Measurements from ENCODE around the gene YPEL3.
"Not testable (repeated sequence)": the region's sequence is repeated elsewhere in the genome, so short reads cannot be mapped to it uniquely, and the experiment has no call there.

Gene YPEL3

DNA sequence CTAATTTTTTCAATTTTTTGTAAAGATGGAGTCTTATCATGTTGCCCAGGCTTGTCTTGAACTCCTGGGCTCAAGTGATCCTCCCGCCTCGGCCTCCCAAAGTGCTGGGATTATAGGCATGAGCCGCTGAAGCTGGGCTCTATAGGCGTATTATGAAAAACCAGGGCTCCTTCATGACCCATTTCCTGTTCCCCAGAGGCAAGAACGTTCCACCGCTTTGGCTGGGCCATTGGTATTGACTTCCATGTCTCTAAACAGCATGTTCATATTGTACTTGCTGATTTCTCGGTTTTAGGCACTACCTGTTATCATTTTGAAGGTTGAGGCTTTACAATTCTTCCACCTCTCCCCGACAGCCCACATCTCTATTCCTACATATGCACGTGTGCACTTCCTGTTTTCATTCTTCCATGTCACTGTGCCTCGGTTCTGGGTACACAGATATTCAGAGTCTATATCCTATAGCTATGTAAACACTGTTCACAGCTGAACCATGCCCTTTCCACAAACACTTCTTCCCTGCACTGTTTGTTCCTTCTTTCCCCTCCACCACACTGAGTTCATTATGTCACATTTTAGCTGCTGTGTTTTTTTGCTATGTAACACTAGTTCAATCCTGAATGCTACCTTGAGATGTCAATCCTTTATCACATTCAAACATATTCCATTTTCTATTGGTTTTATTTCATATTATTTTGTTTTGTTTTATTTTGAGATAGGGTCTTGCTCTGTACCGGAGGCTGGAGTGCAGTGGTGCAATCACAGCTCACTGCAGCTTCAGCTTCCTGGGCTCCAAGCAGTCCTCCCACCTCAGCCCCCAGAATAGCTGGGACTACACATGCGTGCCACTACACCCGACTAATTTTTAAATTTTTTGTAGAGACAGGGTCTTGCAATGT, 43.8 kb upstream of the YPEL3 start:
- no peak for TF ChIP-seq ZFX (IDR thresholded peaks at IDR 0.05)
- TF ChIP-seq, protein P1, sequence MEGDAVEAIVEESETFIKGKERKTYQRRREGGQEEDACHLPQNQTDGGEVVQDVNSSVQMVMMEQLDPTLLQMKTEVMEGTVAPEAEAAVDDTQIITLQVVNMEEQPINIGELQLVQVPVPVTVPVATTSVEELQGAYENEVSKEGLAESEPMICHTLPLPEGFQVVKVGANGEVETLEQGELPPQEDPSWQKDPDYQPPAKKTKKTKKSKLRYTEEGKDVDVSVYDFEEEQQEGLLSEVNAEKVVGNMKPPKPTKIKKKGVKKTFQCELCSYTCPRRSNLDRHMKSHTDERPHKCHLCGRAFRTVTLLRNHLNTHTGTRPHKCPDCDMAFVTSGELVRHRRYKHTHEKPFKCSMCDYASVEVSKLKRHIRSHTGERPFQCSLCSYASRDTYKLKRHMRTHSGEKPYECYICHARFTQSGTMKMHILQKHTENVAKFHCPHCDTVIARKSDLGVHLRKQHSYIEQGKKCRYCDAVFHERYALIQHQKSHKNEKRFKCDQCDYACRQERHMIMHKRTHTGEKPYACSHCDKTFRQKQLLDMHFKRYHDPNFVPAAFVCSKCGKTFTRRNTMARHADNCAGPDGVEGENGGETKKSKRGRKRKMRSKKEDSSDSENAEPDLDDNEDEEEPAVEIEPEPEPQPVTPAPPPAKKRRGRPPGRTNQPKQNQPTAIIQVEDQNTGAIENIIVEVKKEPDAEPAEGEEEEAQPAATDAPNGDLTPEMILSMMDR (conservative IDR thresholded peaks at IDR 0.05), result no peak
- H3K27ac ChIP-seq, result no peak overlapping the region

DNA sequence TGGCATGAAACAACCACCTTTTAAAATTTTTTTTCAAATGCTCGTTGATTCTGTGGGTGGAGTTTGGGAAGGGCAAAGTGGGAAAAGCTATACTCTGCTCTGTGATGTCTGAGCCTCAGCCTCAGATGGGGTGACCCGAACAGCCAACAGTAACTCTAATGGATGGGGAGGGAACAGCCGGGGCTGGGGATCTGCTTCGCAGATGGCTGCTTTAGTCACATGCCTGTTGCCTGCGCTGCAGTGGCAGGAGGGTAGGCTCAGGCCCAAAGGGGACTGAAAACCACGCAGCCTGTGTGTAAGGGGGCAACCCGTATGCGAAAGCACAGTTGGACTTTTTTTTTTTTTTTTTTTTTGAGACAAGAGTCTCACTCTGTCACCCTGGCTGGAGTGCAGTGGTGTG, 41.9 kb upstream of the YPEL3 start:
- no peak overlapping the region for H3K27ac ChIP-seq
- no peak for TF ChIP-seq ZFX (IDR thresholded peaks at IDR 0.05)
- TF ChIP-seq, protein P1 (conservative IDR thresholded peaks at IDR 0.05), result no peak

DNA sequence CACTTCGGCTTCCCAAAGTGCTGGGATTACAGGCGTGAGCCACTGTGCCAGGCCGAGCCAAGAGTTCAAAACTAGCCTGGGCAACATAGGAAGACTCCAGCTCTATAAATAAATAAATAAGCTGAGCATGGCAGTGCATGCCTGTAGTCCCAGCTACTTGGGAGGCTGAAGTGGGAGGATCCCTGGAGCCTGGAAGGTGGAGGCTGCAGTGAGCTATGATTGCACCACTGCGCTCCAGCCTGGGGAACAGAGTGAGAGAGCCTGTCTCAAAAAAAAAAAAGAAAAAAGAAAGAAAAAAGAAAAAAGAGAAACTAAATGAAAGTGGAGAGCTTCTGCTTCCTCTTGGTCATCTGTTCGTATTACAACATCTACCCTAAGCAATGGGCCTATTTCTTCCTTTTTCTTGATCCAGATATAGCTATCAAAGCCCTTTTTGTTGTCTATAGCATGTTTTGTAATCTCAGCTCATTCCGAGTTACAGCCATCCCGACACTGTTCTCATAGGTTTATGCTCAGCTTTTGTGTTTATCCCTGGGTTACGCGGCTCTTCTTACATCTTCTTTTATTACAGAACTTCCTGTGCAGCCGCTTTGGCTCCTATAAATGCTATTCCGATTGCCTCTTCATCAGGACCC, 41.1 kb upstream of the YPEL3 start:
- no peak overlapping the region for H3K27ac ChIP-seq
- TF ChIP-seq ZFX (IDR thresholded peaks at IDR 0.05), result no peak
- TF ChIP-seq, protein P1 (conservative IDR thresholded peaks at IDR 0.05), result no peak

DNA sequence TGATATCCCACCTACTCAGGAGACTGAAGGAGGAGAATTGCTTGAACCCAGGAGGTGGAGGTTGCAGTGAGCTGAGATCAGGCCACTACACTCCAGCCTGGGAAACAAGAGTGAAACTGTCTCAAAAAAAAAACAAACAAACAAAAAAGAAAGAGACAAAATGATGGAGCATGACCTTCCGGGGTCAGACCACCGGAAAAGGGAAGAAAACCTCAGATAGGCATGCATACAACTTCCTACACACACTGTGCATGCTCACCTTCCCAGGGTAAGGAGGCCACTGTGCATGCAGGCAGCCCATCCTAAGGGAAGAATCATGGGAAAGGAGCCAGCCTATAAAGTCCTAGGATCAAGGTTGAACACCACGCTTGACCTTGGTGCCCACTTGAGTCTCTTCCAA, 36.6 kb upstream of the YPEL3 start:
- no peak overlapping the region for H3K27ac ChIP-seq
- TF ChIP-seq, protein P1 (conservative IDR thresholded peaks at IDR 0.05), result no peak
- TF ChIP-seq ZFX (IDR thresholded peaks at IDR 0.05), result no peak

DNA sequence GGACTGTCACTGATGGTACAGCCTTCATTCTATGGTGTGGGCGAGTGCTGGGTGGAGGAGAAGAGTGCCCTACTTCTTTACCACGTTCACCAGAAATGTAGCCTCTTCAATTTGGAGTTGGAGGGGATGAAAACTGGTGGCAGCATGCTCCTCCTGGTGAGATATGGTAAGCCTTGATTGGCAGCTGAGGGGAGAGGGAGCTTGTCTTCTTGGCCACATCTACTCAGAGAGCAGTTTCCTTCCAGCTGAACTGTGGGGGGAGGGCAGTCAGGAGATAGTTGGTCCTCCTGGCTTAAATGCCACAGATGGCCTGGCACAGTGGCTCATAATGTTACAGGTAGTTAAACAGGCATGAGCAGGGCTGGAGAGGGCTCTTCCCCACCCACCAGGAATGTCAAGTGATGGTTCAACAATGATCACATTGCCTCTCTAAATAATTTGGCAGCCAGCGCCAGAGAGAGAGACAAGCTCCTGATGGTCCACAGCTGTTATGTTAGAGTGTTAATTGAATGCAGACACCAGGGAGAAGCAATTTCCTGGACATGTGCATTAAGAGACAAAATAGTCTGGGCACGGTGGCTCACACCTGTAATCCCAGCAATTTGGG, 36.0 kb upstream of the YPEL3 start:
- H3K27ac ChIP-seq, result no peak overlapping the region

DNA sequence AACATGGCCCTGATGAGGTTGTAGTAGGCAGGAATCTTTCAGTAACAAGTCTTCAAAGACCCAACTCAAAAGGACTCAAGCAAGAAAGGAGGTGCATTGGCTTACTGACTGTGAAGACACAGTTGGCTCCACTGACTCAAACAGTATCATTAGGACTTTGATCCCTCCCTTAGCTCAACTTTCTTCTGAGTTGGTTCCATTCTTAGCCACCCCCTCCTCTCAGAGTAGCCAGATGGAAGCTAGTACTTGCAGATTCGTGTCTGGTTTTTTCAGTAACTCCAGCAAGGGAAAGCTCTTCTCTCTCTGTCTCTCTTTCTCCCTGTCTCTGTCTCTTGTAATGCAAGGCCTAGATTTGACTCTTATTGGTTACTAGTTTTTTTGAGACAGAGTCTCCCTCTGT, 32.0 kb upstream of the YPEL3 start:
- TF ChIP-seq, protein P1 (conservative IDR thresholded peaks at IDR 0.05), result no peak
- TF ChIP-seq ZFX (IDR thresholded peaks at IDR 0.05), result no peak
- H3K27ac ChIP-seq, result no peak overlapping the region

More for the DNA sequence above, 36.0 kb upstream of the YPEL3 start:
- TF ChIP-seq, protein P1 (conservative IDR thresholded peaks at IDR 0.05), result no peak
- TF ChIP-seq ZFX (IDR thresholded peaks at IDR 0.05), result no peak

DNA sequence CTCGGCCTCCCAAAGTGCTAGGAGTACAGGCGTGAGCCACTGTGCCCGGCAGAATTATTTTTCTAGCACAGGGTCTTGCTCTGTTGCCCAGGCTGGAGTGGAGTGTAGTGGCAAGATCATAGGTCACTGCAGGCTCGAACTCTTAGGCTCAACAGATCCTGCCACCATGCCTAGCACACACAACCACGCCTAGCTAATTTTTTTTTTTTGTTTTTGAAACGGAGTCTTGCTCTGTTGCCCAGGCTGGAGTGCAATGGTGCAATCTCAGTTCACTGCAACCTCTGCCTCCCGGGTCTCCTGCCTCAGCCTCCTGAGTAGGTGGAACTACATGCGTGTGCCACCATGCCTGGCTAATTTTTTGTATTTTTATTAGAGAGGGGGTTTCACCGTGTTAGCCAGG, 29.7 kb upstream of the YPEL3 start:
- not testable (repeated sequence) for H3K27ac ChIP-seq

Data from C4-2B (cell line).